H1 (cell line): Measurements from ENCODE around the gene CNOT6. TPM values are rescaled to one million over a fixed set of nuclear protein-coding genes. Genes with fewer than 3 reads are reported as not detected.

ENCODE experiments used
- CHD2 ChIP-seq: IDR thresholded peaks from 2 replicates; pipeline ENCODE4 v1.6.1; 2012; ENCODE audit warnings: low read length, improper control_type of control experiment
- KDM5A ChIP-seq: fragments of 200-600 bp; IDR thresholded peaks from 2 replicates; pipeline ENCODE4 v1.7.1; 2012; ENCODE audit warnings: mild to moderate bottlenecking, low read length, inconsistent platforms, mixed read lengths
- NRF1 ChIP-seq: IDR thresholded peaks from 2 replicates; pipeline ENCODE4 v1.6.1; 2011; ENCODE audit warnings: mild to moderate bottlenecking, low read depth, low read length, improper control_type of control experiment
- SP1 ChIP-seq: IDR thresholded peaks from 2 replicates; pipeline ENCODE4 v1.6.1; 2011; ENCODE audit warnings: low read depth, low read length
- SUZ12 ChIP-seq: fragments of 200-600 bp; sonication (generic); IDR thresholded peaks from 2 replicates; pipeline ENCODE4 v1.6.1; 2012; ENCODE audit warnings: mild to moderate bottlenecking, inconsistent platforms, low read length, moderate library complexity, mixed read lengths
- USF2 ChIP-seq: IDR thresholded peaks from 2 replicates; pipeline ENCODE4 v1.6.1; 2011; ENCODE audit warnings: low read length, improper control_type of control experiment
- polyA plus RNA-seq, 7 experiments: library from polyadenylated mRNA; depleted of rRNA in 3 of 7; stranded (reverse) in 5 of 7; unstranded in 2 of 7; fragments of >200 nt in 5 of 7; fragments of 200-250 nt in 2 of 7; gene quantifications; 1 replicate in 5 of 7; 2 replicates in 1 of 7; 4 replicates in 1 of 7; pipeline versions ENCODE4 v1.2.1 to v1.2.3, GENCODE V29; 2011 to 2013; ENCODE audit warnings: missing spikeins in 2 of 7, mixed read lengths in 2 of 7
- total RNA-seq: library from RNA; stranded (reverse); fragmentation: NEBNext Ultra II Directional; extraction: Animal tissue kit (Norgen Biotek cat#: 25700); gene quantifications from 2 replicates; pipeline ENCODE4 v1.2.1, GENCODE V29; 2021
- TF ChIP-seq, protein P1 (sequence below): IDR thresholded peaks from 2 replicates; pipeline ENCODE4 v1.6.1; 2012; ENCODE audit warnings: inconsistent platforms
- TF ChIP-seq, protein P2 (sequence below): fragments of 300-600 bp; sonication (generic); IDR thresholded peaks from 2 replicates; pipeline ENCODE4 v1.7.1; 2012; ENCODE audit warnings: low read length, moderate library complexity, mild to moderate bottlenecking, inconsistent platforms; ENCODE audit not compliant: insufficient replicate concordance

CNOT6 gene
- total and polyA plus RNA-seq, 2 of the 8 experiments (the other 6 are each of a cell fraction or from before 2014, with no cell fraction given): 10.7 to 45.4 TPM

DNA sequence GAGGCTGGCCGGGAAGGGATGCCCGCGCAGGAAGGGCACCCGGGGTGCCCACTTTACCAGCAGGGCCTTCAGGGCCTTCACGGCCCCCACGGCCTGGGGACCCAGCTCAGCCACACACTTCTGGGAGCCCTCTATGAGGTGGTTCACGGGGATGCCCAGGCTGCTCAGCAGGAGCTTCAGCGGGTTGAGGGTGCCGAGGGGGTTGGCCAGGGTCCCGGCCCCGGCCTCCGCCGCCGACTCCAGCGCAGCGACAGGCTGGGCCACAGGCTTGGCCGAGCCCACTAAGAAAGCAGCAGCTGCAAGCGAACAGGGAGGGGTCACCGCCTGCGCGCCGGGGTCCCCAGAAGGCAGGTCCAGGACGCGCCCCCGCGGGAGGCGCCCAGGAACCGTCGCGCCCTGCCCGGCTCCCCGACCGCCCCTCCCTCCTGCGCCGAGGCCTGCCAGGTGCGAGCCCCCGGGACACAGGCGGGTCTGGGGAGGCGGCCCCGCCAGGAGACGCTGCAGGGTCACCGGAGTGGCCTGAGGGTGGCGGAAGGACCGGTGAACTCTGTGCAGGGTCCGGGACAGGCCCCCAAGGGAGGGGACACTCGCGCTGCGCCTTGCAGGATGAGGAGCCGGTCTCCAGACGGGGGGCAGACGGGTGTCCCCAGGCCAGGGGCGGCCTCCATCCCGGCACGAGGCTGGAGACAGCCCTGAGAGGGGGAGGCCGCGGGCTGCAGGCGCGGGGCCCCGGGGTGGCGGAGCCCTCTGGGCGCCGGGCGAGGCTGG lies 96.5 kb downstream of the CNOT6 start (continued):
- TF ChIP-seq, protein P1, sequence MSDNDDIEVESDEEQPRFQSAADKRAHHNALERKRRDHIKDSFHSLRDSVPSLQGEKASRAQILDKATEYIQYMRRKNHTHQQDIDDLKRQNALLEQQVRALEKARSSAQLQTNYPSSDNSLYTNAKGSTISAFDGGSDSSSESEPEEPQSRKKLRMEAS: no peak
- TF ChIP-seq SP1 (no peak), KDM5A (no peak), SUZ12 (peak; percentile 83), USF2 (no peak), CHD2 (no peak), NRF1 (no peak)
- TF ChIP-seq, protein P2, sequence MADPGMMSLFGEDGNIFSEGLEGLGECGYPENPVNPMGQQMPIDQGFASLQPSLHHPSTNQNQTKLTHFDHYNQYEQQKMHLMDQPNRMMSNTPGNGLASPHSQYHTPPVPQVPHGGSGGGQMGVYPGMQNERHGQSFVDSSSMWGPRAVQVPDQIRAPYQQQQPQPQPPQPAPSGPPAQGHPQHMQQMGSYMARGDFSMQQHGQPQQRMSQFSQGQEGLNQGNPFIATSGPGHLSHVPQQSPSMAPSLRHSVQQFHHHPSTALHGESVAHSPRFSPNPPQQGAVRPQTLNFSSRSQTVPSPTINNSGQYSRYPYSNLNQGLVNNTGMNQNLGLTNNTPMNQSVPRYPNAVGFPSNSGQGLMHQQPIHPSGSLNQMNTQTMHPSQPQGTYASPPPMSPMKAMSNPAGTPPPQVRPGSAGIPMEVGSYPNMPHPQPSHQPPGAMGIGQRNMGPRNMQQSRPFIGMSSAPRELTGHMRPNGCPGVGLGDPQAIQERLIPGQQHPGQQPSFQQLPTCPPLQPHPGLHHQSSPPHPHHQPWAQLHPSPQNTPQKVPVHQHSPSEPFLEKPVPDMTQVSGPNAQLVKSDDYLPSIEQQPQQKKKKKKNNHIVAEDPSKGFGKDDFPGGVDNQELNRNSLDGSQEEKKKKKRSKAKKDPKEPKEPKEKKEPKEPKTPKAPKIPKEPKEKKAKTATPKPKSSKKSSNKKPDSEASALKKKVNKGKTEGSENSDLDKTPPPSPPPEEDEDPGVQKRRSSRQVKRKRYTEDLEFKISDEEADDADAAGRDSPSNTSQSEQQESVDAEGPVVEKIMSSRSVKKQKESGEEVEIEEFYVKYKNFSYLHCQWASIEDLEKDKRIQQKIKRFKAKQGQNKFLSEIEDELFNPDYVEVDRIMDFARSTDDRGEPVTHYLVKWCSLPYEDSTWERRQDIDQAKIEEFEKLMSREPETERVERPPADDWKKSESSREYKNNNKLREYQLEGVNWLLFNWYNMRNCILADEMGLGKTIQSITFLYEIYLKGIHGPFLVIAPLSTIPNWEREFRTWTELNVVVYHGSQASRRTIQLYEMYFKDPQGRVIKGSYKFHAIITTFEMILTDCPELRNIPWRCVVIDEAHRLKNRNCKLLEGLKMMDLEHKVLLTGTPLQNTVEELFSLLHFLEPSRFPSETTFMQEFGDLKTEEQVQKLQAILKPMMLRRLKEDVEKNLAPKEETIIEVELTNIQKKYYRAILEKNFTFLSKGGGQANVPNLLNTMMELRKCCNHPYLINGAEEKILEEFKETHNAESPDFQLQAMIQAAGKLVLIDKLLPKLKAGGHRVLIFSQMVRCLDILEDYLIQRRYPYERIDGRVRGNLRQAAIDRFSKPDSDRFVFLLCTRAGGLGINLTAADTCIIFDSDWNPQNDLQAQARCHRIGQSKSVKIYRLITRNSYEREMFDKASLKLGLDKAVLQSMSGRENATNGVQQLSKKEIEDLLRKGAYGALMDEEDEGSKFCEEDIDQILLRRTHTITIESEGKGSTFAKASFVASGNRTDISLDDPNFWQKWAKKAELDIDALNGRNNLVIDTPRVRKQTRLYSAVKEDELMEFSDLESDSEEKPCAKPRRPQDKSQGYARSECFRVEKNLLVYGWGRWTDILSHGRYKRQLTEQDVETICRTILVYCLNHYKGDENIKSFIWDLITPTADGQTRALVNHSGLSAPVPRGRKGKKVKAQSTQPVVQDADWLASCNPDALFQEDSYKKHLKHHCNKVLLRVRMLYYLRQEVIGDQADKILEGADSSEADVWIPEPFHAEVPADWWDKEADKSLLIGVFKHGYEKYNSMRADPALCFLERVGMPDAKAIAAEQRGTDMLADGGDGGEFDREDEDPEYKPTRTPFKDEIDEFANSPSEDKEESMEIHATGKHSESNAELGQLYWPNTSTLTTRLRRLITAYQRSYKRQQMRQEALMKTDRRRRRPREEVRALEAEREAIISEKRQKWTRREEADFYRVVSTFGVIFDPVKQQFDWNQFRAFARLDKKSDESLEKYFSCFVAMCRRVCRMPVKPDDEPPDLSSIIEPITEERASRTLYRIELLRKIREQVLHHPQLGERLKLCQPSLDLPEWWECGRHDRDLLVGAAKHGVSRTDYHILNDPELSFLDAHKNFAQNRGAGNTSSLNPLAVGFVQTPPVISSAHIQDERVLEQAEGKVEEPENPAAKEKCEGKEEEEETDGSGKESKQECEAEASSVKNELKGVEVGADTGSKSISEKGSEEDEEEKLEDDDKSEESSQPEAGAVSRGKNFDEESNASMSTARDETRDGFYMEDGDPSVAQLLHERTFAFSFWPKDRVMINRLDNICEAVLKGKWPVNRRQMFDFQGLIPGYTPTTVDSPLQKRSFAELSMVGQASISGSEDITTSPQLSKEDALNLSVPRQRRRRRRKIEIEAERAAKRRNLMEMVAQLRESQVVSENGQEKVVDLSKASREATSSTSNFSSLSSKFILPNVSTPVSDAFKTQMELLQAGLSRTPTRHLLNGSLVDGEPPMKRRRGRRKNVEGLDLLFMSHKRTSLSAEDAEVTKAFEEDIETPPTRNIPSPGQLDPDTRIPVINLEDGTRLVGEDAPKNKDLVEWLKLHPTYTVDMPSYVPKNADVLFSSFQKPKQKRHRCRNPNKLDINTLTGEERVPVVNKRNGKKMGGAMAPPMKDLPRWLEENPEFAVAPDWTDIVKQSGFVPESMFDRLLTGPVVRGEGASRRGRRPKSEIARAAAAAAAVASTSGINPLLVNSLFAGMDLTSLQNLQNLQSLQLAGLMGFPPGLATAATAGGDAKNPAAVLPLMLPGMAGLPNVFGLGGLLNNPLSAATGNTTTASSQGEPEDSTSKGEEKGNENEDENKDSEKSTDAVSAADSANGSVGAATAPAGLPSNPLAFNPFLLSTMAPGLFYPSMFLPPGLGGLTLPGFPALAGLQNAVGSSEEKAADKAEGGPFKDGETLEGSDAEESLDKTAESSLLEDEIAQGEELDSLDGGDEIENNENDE: no peak
